ENCODE data around the gene POLD2. TPM values are rescaled to one million over a fixed set of nuclear protein-coding genes. Genes with fewer than 3 reads are reported as not detected.

The POLD2 gene
- total and polyA plus RNA-seq, 2 of the 8 experiments (the other 6 are each of a cell fraction or from before 2014, with no cell fraction given): 148 to 214 TPM

DNA sequence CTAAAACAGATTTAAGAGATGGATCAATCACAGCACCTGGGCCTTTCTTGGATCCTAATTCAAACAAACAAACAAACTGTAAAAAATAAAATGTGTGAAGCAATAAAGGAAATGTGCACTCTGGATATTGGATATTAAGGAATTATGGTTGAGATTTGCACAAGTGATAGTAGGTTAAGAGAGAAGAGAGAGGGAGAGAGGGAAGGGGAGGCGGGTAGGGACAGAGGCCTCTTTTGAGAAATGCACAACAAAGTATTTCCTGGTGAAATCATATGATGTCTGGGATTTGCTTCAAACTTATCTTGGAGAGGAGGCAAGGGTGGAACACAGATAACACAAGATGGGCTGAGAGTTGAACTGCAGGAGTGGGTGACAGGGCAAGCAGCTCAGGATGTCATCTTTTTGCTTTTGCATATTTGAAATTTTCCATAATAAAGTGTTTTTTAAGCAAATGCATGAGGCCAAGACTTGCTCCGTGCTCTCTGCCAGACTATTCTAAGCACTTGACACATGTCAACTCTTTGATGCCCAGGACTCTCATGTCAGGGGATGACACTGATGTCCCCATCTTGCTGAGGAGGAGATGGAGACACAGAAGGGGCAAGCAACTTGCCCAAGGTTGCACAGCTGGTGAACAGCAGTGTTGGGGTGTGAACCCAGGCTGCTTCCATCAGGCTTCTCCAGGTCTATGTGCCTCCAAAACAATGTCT is 28.3 kb downstream of the POLD2 start:
- H4K8ac ChIP-seq (ENCODE audit: extremely low read depth, insufficient read depth, low read length): no peak overlapping the region
- H3K23me2 ChIP-seq (ENCODE audit: low read depth, low read length): no peaks in the 10 kb centered on the region
- DNase-seq (ENCODE audit: low read depth in 1 of 2, low spot score in 2 of 2): no peak
- H3K36me3 ChIP-seq (ENCODE audit: control insufficient read depth in 2 of 4, insufficient read depth in 4 of 4, low read length in 3 of 4): no peaks in the 10 kb centered on the region
- H2BK20ac ChIP-seq (ENCODE audit: low read length): no peak overlapping the region
- H2BK15ac ChIP-seq (ENCODE audit: low read length): no peak overlapping the region
- H3K4me3 ChIP-seq (ENCODE audit: extremely low read depth in 1 of 4, insufficient read depth in 2 of 4, low read depth in 3 of 4, low read length in 4 of 4): no peak overlapping the region
- no peak overlapping the region for H3K14ac ChIP-seq (ENCODE audit: insufficient read length)
- H2BK5ac ChIP-seq (ENCODE audit: low read depth, low read length): no peak overlapping the region
- H4K91ac ChIP-seq (replicated peaks; ENCODE audit: insufficient read length, low read length): no peak overlapping the region
- no peak overlapping the region for H2AFZ ChIP-seq (ENCODE audit: low read length)
- H4K5ac ChIP-seq (ENCODE audit: insufficient read length, low read depth, low read length): no peak overlapping the region
- H3K56ac ChIP-seq (replicated peaks; ENCODE audit: insufficient read length, low read depth, low read length): no peak overlapping the region
- TF ChIP-seq POLR2A (IDR thresholded peaks at IDR 0.05; ENCODE audit: control extremely low read depth in 1 of 2, low read depth in 2 of 2, low read length in 2 of 2): no peak
- H3K79me2 ChIP-seq (ENCODE audit: control insufficient read depth in 1 of 2, insufficient read depth in 2 of 2, low read length in 2 of 2): no peaks in the 10 kb centered on the region
- H2BK12ac ChIP-seq (ENCODE audit: low read depth, low read length): no peak overlapping the region
- FAIRE-seq: no peak
- no peaks in the 10 kb centered on the region for H3K27me3 ChIP-seq (replicated peaks in 1 of 4; ENCODE audit: control insufficient read depth in 3 of 4, extremely low read depth in 1 of 4, insufficient read depth in 3 of 4, low read length in 3 of 4)
- no peak overlapping the region for H2BK120ac ChIP-seq (replicated peaks; ENCODE audit: low read depth, low read length)
- H3K4ac ChIP-seq (replicated peaks; ENCODE audit: insufficient read length, low read depth, low read length): no peak overlapping the region
- H2AK5ac ChIP-seq (ENCODE audit: low read depth, low read length): no peak overlapping the region
- H3K23ac ChIP-seq (ENCODE audit: insufficient read length): no peak overlapping the region
- H4K20me1 ChIP-seq (replicated peaks in 1 of 2; ENCODE audit: control insufficient read depth in 1 of 2, insufficient read depth in 2 of 2, low read length in 2 of 2): no peaks in the 10 kb centered on the region
- H3K79me1 ChIP-seq (ENCODE audit: low read depth, low read length): no peaks in the 10 kb centered on the region
- H3K4me2 ChIP-seq (ENCODE audit: insufficient read depth in 1 of 2, low read depth in 2 of 2, low read length in 2 of 2): no peak overlapping the region
- ChIA-PET POLR2A (ENCODE audit: partially characterized antibody) (interaction anchor here (1.6 kb wide), 1 partner anchor 17 kb away, joined by 3 read pairs; no protein-coding TSS in a partner anchor), CTCF (ENCODE audit: partially characterized antibody) (interaction anchor here (1.0 to 1.8 kb wide), 2 partner anchors 23 to 36 kb away, joined by 3 to 4 read pairs; no protein-coding TSS in a partner anchor)
- no peaks in the 10 kb centered on the region for H3K9me3 ChIP-seq (ENCODE audit: insufficient read depth in 2 of 2, low read depth in 1 of 2, low read length in 1 of 2)
- no peak overlapping the region for H3K18ac ChIP-seq (ENCODE audit: extremely low read depth, low read length)
- H3K27ac ChIP-seq (ENCODE audit: low read depth, low read length): no peak overlapping the region
- 84% methylated on average over 2 of the region's 2 CpGs; no CpG with 5 or more reads in 1 of the 2 experiments for WGBS, 2 experiments (ENCODE audit: extremely low coverage in 1 of 2, insufficient coverage in 1 of 2, insufficient read length in 1 of 2, insufficient replicate concordance in 2 of 2, low coverage in 1 of 2, low lambda C conversion rate in 2 of 2, missing lambda C conversion rate in 1 of 2)
- H3K4me1 ChIP-seq (replicated peaks in 1 of 4; ENCODE audit: control insufficient read depth in 3 of 4, insufficient read depth in 4 of 4, low read length in 3 of 4): no peaks in the 10 kb centered on the region
- no peak overlapping the region for H3K9ac ChIP-seq (replicated peaks in 1 of 4; ENCODE audit: extremely low read depth in 1 of 4, low read depth in 3 of 4, low read length in 3 of 4)

Data from H1 (cell line).